ENCODE measurements around the gene OR10A4. TPM values are rescaled to one million over a fixed set of nuclear protein-coding genes. Genes with fewer than 3 reads are reported as not detected.
"Not testable (repeated sequence)": the region's sequence is repeated elsewhere in the genome, so short reads cannot be mapped to it uniquely, and the experiment has no call there.

The OR10A4 gene
- total and polyA plus RNA-seq, 8 donors: not detected

DNA sequence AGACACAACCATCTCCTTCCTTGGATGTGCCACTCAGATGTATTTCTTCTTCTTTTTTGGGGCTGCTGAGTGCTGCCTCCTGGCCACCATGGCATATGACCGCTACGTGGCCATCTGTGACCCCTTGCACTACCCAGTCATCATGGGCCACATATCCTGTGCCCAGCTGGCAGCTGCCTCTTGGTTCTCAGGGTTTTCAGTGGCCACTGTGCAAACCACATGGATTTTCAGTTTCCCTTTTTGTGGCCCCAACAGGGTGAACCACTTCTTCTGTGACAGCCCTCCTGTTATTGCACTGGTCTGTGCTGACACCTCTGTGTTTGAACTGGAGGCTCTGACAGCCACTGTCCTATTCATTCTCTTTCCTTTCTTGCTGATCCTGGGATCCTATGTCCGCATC lies 489 bp downstream of the OR10A4 start:
- no peaks in the 10 kb centered on the region for H3K27me3 ChIP-seq
- H3K36me3 ChIP-seq: no peaks in the 10 kb centered on the region
- H3K27ac ChIP-seq: no peak overlapping the region
- H3K4me1 ChIP-seq: no peaks in the 10 kb centered on the region
- no peak overlapping the region for H3K4me3 ChIP-seq
- TF ChIP-seq, protein P1, sequence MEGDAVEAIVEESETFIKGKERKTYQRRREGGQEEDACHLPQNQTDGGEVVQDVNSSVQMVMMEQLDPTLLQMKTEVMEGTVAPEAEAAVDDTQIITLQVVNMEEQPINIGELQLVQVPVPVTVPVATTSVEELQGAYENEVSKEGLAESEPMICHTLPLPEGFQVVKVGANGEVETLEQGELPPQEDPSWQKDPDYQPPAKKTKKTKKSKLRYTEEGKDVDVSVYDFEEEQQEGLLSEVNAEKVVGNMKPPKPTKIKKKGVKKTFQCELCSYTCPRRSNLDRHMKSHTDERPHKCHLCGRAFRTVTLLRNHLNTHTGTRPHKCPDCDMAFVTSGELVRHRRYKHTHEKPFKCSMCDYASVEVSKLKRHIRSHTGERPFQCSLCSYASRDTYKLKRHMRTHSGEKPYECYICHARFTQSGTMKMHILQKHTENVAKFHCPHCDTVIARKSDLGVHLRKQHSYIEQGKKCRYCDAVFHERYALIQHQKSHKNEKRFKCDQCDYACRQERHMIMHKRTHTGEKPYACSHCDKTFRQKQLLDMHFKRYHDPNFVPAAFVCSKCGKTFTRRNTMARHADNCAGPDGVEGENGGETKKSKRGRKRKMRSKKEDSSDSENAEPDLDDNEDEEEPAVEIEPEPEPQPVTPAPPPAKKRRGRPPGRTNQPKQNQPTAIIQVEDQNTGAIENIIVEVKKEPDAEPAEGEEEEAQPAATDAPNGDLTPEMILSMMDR (IDR thresholded peaks at IDR 0.05): no peak
- H3K9me3 ChIP-seq: peaks cover 0 to 2% of the 10 kb centered on the region in 2 donors
- intact Hi-C loops (cut with DNase I): no loop called here
- ATAC-seq (no peak), DNase-seq (no peak)

DNA sequence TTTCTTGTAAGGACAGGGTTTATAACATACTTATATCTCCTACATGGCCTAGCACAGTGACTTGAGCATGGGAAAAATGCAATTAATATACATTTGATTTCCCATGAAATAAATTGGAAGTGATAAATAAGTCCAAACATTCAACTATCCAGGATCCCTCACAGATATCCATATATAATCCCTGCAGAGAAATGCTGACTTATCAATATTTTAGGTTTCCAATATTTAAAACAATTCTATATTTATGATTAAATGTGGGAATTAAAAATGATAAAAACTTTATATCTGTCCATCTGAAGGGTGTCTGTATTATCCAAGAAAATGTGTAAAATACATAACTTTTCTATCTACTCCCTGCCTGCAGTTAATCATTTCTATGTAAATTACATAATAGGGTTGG lies 6.3 kb downstream of the OR10A4 start:
- H3K4me3 ChIP-seq: no peak overlapping the region
- H3K4me1 ChIP-seq: no peaks in the 10 kb centered on the region
- intact Hi-C loops (cut with DNase I): no loop called here
- no peak for DNase-seq
- H3K27ac ChIP-seq: no peak overlapping the region
- no peaks in the 10 kb centered on the region for H3K36me3 ChIP-seq
- no peaks in the 10 kb centered on the region for H3K27me3 ChIP-seq
- no peak for ATAC-seq
- no peaks in the 10 kb centered on the region for H3K9me3 ChIP-seq
- TF ChIP-seq, protein P1 (IDR thresholded peaks at IDR 0.05): no peak

DNA sequence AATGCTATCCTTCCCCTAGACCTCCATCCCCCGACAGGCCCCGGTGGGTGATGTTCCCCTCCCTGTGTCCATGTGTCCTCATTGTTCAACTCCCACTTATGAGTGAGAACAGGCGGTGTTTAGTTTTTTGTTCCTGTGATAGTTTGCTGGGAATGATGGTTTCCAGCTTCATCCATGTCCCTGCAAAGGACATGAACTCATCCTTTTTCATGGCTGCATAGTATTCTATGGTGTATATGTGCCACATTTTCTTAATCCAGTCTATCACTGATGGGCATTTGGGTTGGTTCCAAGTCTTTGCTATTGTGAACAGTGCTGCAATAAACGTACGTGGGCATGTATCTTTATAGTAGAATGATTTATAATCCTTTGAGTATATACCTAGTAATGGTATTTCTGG lies 11.3 kb downstream of the OR10A4 start:
- DNase-seq; H3K4me3 ChIP-seq; H3K9me3 ChIP-seq; intact Hi-C loops (cut with DNase I); ATAC-seq; H3K4me1 ChIP-seq; H3K27ac ChIP-seq; H3K36me3 ChIP-seq; H3K27me3 ChIP-seq: not testable (repeated sequence)

DNA sequence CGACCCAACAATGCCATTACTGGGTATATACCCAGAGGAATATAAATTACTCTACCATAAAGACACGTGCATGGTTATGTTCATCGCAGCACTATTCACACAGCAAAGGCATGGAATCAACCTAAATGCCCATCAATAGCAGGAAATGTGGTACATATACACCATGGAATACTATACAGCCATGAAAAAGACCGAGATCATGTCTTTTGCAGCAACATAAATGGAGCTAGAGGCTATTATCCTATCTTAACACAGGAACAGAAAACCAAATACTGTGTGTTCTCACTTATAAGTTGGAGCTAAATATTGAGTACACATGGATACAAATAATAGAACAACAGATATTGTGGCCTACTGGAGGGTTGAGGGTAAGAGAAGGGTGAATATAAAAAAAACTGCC lies 12.4 kb downstream of the OR10A4 start:
- no peak overlapping the region for H3K27ac ChIP-seq
- TF ChIP-seq, protein P1 (IDR thresholded peaks at IDR 0.05): no peak
- no peaks in the 10 kb centered on the region for H3K27me3 ChIP-seq
- ATAC-seq (no peak), DNase-seq (no peak)
- H3K4me3 ChIP-seq: no peak overlapping the region
- H3K4me1 ChIP-seq: no peaks in the 10 kb centered on the region
- intact Hi-C loops (cut with DNase I): no loop called here
- H3K36me3 ChIP-seq: no peaks in the 10 kb centered on the region
- H3K9me3 ChIP-seq: no peaks in the 10 kb centered on the region

DNA sequence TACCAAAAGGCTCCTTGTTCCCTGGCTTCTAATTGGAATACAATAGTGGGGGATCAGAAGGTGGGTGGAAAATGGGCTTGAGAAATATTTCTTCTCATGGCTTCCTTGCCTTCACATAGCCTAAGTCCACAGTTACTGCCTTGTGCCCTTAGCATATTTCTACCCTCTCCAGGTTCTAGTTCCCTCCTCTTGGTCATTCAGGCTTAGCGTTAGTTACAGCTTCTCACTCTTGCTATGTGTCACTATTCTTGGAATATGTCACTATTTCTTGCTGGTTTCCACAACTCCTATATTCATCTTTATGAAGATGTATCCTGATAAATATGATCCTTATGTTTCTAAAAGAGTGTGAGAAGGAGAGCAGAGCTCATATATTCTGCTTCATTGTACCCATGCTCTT lies 13.4 kb downstream of the OR10A4 start:
- H3K4me3 ChIP-seq: no peak overlapping the region
- intact Hi-C loops (cut with DNase I): no loop called here
- no peaks in the 10 kb centered on the region for H3K36me3 ChIP-seq
- no peaks in the 10 kb centered on the region for H3K4me1 ChIP-seq
- H3K9me3 ChIP-seq: no peaks in the 10 kb centered on the region
- no peak overlapping the region for H3K27ac ChIP-seq
- ATAC-seq: no peak
- TF ChIP-seq, protein P1 (IDR thresholded peaks at IDR 0.05): no peak
- H3K27me3 ChIP-seq: no peaks in the 10 kb centered on the region
- no peak for DNase-seq

DNA sequence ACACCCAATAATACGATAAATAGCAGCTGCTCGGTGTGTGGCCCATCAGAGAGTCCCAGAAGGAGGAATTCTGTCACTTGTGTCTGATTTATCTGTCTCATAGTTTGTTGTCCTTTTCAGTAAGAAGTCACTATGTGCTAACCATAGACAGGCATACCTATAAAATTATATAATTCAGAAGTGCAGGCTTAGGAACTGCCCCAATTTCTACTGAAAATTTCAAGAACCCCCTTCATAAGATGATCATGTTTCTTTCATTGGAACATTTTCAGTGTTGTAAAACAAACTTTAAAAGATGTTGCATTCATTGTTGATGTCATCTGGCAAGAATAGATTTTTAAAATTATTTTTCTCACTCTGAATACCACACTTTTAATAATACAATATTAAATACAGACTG lies 16.0 kb downstream of the OR10A4 start, which contains the start of gene OR2D2:
OR2D2 (minus strand) TSS at position 101 of the 400 bp plus-strand sequence; CDS start at position 101, 0 bp downstream.
- Histone ChIP-seq H3K27ac (no peak within 1 kb of the TSS), H3K36me3 (no peaks in the 10 kb centered on the region), H3K27me3 (no peaks in the 10 kb centered on the region), H3K4me3 (no peak within 1 kb of the TSS), H3K4me1 (no peaks in the 10 kb centered on the region), H3K9me3 (no peaks in the 10 kb centered on the region)
- TF ChIP-seq, protein P1 (IDR thresholded peaks at IDR 0.05): no peak
- ATAC-seq (no peak), DNase-seq (no peak)
- intact Hi-C loops (cut with DNase I): no loop called here
